GM21529 (cell line): ENCODE measurements around the gene LUC7L.

Experiments
- ATAC-seq: cut with Tn5 transposase; IDR thresholded peaks from one replicate; pipeline ENCODE4 v1.9.1; 2021; ENCODE audit not compliant: unreplicated experiment

Gene LUC7L

GRCh38 chr16:149024-149660 lies 80.1 kb downstream of the LUC7L start:
- no peak for ATAC-seq

DNA sequence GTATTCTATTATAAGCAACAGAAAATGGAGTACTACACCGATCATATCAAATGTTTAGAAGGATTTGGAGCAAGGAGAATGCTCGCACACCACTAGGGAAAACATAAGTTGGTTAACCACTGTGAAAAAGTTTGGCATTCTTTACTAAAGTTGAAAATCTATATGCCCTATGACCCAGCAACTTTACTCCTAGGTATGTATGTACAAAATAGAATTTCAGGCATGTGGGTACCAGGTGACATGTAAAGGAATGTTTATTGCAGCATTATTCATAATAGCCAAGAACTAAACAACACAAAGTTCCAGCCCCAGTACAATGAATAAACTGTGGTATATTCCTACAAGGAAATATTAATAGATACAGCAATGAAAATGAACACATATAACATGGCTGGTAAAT lies 82.6 kb downstream of the LUC7L start:
- no peak for ATAC-seq

DNA sequence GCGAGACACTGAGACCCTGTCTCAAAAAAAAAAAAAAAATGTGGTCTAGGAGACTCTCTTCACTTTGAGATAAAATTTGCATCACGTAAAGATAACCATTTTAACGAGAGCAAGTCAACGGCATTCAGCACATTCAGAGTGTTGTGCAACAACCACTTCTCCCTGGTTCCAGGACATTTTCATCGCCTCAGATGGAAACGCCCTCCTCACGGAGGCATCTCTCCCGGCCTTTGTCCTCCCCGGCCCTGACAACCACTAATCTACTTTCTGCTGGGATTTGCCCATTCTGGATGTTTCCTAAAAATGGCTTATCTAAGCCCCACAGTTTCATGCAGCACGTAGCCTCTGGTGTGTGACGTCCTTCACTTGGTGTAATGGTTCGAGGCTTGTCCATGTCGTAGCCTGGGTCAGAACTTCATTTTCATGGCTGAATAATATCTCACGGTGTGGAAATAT lies 84.4 kb downstream of the LUC7L start:
- ATAC-seq: no peak

DNA sequence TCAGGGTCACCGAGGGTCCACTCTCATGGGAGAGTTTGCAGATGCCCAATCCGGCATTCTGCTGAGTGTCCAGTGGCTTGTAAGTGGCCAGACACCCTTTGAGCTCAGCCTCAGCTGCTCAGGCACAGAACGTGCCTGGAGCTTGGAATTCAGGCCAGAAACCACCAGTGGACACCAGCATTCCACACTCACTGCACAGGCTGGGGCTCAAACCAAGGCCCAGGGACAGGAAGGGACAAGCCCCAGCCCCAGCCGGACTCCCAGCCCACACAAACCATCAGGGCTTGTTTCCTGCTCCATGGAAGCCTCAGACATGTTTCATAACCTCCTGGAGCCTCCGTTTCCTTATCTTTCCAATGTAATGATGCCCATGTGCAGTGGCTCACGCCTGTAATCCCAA lies 85.8 kb downstream of the LUC7L start:
- ATAC-seq: no peak

DNA sequence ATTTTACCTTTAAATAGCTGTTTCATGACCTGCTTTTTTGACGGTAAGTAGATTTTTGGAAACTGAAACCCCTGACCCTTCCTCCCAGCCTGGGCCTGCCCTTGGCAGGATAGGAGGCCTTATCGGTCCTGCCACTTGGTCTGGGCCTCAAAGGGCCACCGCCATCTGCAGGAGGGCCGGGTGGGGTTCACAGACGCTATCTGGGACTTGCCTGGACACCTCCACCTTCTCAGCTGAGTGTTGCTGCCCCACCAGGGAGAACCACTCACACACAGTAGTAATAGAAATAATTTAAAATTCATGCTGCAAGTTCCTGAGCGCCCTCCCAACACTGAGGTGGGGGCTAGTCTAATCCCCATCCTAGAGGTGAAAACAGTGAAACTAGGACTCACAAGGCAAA lies 86.2 kb downstream of the LUC7L start:
- no peak for ATAC-seq

DNA sequence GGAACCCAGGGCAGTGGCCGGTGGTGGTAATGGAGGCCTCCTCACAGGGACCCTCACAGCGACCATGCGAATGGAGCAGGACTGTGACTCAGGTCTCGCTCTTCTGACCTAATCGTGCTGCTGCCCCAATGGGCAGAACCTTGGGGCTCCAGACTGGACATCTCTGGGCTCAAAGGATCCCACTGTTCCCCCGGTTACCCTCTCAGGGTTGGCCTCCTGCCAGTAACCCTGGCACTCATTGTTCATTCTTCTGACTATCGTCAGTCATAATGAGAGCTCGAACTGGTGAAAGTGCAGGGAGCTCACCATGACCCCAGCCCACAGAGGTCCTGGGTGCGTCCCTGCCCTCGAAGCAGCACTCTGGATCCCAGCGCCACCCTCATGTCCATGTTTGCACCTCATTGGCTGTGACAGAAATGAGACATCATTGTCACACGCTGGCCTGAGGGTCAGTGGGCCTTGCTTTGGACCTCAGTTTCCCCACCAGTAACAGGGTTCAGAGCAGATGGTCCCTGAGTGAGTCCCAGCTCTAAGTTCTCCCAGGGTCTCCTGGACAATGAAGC lies 86.8 kb downstream of the LUC7L start:
- no peak for ATAC-seq

DNA sequence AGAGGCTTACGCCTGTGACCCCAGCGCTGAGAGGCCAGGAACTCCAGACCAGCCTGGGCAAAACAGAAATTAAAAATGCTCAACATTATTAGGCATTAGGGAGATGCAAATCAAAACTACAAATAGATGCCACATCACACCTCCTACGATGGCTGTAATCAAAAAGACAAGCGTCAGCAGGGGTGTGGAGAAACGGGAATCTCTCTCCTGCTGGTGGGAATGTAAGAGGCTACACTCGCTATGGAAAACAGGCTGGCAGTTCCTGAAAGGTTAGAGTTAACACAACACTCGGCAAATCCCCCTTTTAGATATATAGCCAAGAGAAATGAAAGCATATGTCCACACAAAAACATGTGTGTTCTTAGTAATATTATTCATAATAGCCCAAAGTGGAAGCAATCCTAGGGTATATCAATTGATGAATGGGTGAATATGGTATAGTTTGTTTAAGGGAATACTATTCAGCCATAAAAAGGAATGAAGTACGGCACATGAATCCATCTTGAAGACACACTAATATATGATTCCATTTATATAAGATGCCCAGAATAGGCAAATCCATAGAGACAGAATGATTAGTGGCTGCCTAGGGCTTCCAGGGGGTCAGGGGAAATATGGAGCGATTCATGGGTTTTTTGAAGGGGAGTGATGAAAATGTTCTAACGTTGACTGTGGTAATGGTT lies 88.9 kb downstream of the LUC7L start:
- no peak for ATAC-seq
